Measurements from ENCODE around the gene LYZL1. TPM values are rescaled to one million over a fixed set of nuclear protein-coding genes. Genes with fewer than 3 reads are reported as not detected.

The LYZL1 gene
- total and polyA plus RNA-seq, 2 of the 8 experiments (the other 6 are each of a cell fraction or from before 2014, with no cell fraction given), result not detected

- H3K23me2 ChIP-seq (ENCODE audit: low read depth, low read length), result 0 out of 2 replicates have a peak, but pooled peaks cover 3% of the 10 kb centered on the region
- no peaks in the 10 kb centered on the region for H3K79me2 ChIP-seq (ENCODE audit: control insufficient read depth in 1 of 2, insufficient read depth in 2 of 2, low read length in 2 of 2)
- H3K79me1 ChIP-seq (ENCODE audit: low read depth, low read length), result no peaks in the 10 kb centered on the region
- H2BK5ac ChIP-seq (ENCODE audit: low read depth, low read length), result no peak overlapping the region
- H3K4me2 ChIP-seq (ENCODE audit: insufficient read depth in 1 of 2, low read depth in 2 of 2, low read length in 2 of 2), result no peak overlapping the region
- no peak overlapping the region for H3K27ac ChIP-seq (ENCODE audit: low read depth, low read length)
- H2BK120ac ChIP-seq (replicated peaks; ENCODE audit: low read depth, low read length), result no peak overlapping the region
- no peak overlapping the region for H2AFZ ChIP-seq (ENCODE audit: low read length)
- ChIA-PET POLR2A (ENCODE audit: partially characterized antibody) (no interaction called here), CTCF (ENCODE audit: partially characterized antibody) (interaction anchor here (0.6 to 1.9 kb wide), 5 partner anchors 11 to 886 kb away, joined by 3 to 6 read pairs (median 4); no protein-coding TSS in a partner anchor)
- no peak overlapping the region for H2AK5ac ChIP-seq (ENCODE audit: low read depth, low read length)
- H3K14ac ChIP-seq (ENCODE audit: insufficient read length), result no peak overlapping the region
- no peak overlapping the region for H3K18ac ChIP-seq (ENCODE audit: extremely low read depth, low read length)
- H3K56ac ChIP-seq (replicated peaks; ENCODE audit: insufficient read length, low read depth, low read length), result no peak overlapping the region
- no peak overlapping the region for H2BK20ac ChIP-seq (ENCODE audit: low read length)
- H3K4me3 ChIP-seq (ENCODE audit: extremely low read depth in 1 of 4, insufficient read depth in 2 of 4, low read depth in 3 of 4, low read length in 4 of 4), result no peak overlapping the region
- no peak overlapping the region for H2BK12ac ChIP-seq (ENCODE audit: low read depth, low read length)
- no peak overlapping the region for H4K91ac ChIP-seq (replicated peaks; ENCODE audit: insufficient read length, low read length)
- no peak overlapping the region for H3K4ac ChIP-seq (replicated peaks; ENCODE audit: insufficient read length, low read depth, low read length)
- FAIRE-seq, result no peak
- H3K4me1 ChIP-seq (replicated peaks in 1 of 4; ENCODE audit: control insufficient read depth in 3 of 4, insufficient read depth in 4 of 4, low read length in 3 of 4), result peaks cover 0 to 3% (median 0%) of the 10 kb centered on the region in 4 experiments; a peak in 2 of 7 replicates
- no peaks in the 10 kb centered on the region; a peak in 2 of 7 replicates for H3K27me3 ChIP-seq (replicated peaks in 1 of 4; ENCODE audit: control insufficient read depth in 3 of 4, extremely low read depth in 1 of 4, insufficient read depth in 3 of 4, low read length in 3 of 4)
- no peaks in the 10 kb centered on the region for H3K36me3 ChIP-seq (ENCODE audit: control insufficient read depth in 2 of 4, insufficient read depth in 4 of 4, low read length in 3 of 4)
- no peak overlapping the region for H4K8ac ChIP-seq (ENCODE audit: extremely low read depth, insufficient read depth, low read length)
- 86% methylated on average over 2 of the region's 2 CpGs; no CpG with 5 or more reads in 1 of the 2 experiments for WGBS, 2 experiments (ENCODE audit: extremely low coverage in 1 of 2, insufficient coverage in 1 of 2, insufficient read length in 1 of 2, insufficient replicate concordance in 2 of 2, low coverage in 1 of 2, low lambda C conversion rate in 2 of 2, missing lambda C conversion rate in 1 of 2)
- H4K20me1 ChIP-seq (replicated peaks in 1 of 2; ENCODE audit: control insufficient read depth in 1 of 2, insufficient read depth in 2 of 2, low read length in 2 of 2), result no peaks in the 10 kb centered on the region
- H2BK15ac ChIP-seq (ENCODE audit: low read length), result no peak overlapping the region
- H4K5ac ChIP-seq (ENCODE audit: insufficient read length, low read depth, low read length), result no peak overlapping the region
- no peaks in the 10 kb centered on the region for H3K9me3 ChIP-seq (ENCODE audit: insufficient read depth in 2 of 2, low read depth in 1 of 2, low read length in 1 of 2)
- DNase-seq (ENCODE audit: low read depth in 1 of 2, low spot score in 2 of 2), result no peak
- H3K23ac ChIP-seq (ENCODE audit: insufficient read length), result no peak overlapping the region
- no peak overlapping the region for H3K9ac ChIP-seq (replicated peaks in 1 of 4; ENCODE audit: extremely low read depth in 1 of 4, low read depth in 3 of 4, low read length in 3 of 4)
- TF ChIP-seq SP2 (IDR thresholded peaks at IDR 0.05; ENCODE audit: low read length), result no peak
- no peak for TF ChIP-seq RXRA (IDR thresholded peaks at IDR 0.05; ENCODE audit: insufficient read depth, low read depth, low read length)
- no peak for TF ChIP-seq GABPA (IDR thresholded peaks at IDR 0.05; ENCODE audit: borderline replicate concordance, insufficient read depth, low read length)
- no peak for TF ChIP-seq SUZ12 (IDR thresholded peaks at IDR 0.05; ENCODE audit: low read length)
- TF ChIP-seq ATF3 (IDR thresholded peaks at IDR 0.05; ENCODE audit: insufficient read depth, low read depth, low read length), result no peak
- TF ChIP-seq FOSL1 (IDR thresholded peaks at IDR 0.05; ENCODE audit: insufficient read depth, low read depth, low read length), result no peak
- TF ChIP-seq BCL11A (IDR thresholded peaks at IDR 0.05; ENCODE audit: low read depth in 2 of 2, low read length in 2 of 2), result no peak
- no peak for TF ChIP-seq HDAC6 (IDR thresholded peaks at IDR 0.05; ENCODE audit: low read depth, low read length)
- TF ChIP-seq ASH2L (IDR thresholded peaks at IDR 0.05; ENCODE audit: low read length), result no peak
- no peak for TF ChIP-seq ATF2 (IDR thresholded peaks at IDR 0.05; ENCODE audit: low read length)
- TF ChIP-seq NANOG (IDR thresholded peaks at IDR 0.05; ENCODE audit: insufficient read depth, low read depth, low read length, poor library complexity, severe bottlenecking), result no peak
- TF ChIP-seq BACH1 (IDR thresholded peaks at IDR 0.05; ENCODE audit: low read length), result no peak
Observed at GRCh38 chr10:29317027-29317420, 28.2 kb downstream of the LYZL1 start.

All from H1 (cell line).